K562 (cell line): ENCODE measurements around the gene CCDC88C.

ENCODE experiments used
- DNMT1 ChIP-seq: fragments of 450-650 bp; IDR thresholded peaks from 2 replicates; pipeline ENCODE4 v1.6.1; 2016; ENCODE audit warnings: antibody characterized with exemption, mild to moderate bottlenecking
- GABPA ChIP-seq: fragments of 200-800 bp; sonication (Bioruptor generic); conservative IDR thresholded peaks from 2 replicates; pipeline ENCODE4 v1.6.1; 2016; ENCODE audit warnings: low read depth, missing genetic modification characterization, missing compliant biosample characterization
- MITF ChIP-seq: IDR thresholded peaks from 2 replicates; pipeline ENCODE4 v1.6.1; 2014; ENCODE audit warnings: antibody characterized with exemption
- NCOA6 ChIP-seq: fragments of 450-650 bp; IDR thresholded peaks from 2 replicates; pipeline ENCODE4 v1.6.1; 2017; ENCODE audit warnings: mild to moderate bottlenecking
- NR3C1 ChIP-seq: sonication (generic); formaldehyde crosslinking; IDR thresholded peaks from 2 replicates; pipeline ENCODE4 v1.8.1; 2022; ENCODE audit warnings: missing genetic modification reagents
- USF1 ChIP-seq: sonication (generic); formaldehyde crosslinking; IDR thresholded peaks from 2 replicates; pipeline ENCODE4 v1.9.0; 2022; ENCODE audit warnings: mild to moderate bottlenecking, missing genetic modification reagents

- TF ChIP-seq NCOA6 (no peak), GABPA (tag) (no peak), USF1 (CRISPR knock-in tag) (no peak), MITF (no peak), DNMT1 (no peak), NR3C1 (no peak)
These were observed 62.5 kb downstream of the CCDC88C start for GRCh38 chr14:91354979-91355685.
